ENCODE data around the gene RXFP2.

DNA sequence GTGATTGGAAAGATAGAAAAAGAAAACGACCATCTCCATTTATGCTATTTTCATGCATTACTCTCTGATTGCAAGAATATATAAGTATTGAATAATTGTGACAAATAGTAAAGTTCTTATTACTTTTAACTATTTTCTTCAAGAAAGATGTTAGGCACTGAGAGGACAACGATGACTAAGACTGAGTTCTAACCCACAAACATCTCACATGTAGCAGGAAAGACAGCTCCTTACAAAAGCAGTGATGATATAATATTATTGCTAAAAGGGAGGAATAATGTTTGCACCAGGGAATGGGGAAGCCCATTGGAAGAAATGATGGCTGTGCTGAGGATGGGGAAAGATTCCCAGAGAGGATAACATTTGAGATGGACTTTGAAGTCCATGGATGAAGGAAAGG is 22.6 kb downstream of the RXFP2 start:
- TF ChIP-seq, protein P1, sequence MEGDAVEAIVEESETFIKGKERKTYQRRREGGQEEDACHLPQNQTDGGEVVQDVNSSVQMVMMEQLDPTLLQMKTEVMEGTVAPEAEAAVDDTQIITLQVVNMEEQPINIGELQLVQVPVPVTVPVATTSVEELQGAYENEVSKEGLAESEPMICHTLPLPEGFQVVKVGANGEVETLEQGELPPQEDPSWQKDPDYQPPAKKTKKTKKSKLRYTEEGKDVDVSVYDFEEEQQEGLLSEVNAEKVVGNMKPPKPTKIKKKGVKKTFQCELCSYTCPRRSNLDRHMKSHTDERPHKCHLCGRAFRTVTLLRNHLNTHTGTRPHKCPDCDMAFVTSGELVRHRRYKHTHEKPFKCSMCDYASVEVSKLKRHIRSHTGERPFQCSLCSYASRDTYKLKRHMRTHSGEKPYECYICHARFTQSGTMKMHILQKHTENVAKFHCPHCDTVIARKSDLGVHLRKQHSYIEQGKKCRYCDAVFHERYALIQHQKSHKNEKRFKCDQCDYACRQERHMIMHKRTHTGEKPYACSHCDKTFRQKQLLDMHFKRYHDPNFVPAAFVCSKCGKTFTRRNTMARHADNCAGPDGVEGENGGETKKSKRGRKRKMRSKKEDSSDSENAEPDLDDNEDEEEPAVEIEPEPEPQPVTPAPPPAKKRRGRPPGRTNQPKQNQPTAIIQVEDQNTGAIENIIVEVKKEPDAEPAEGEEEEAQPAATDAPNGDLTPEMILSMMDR (conservative IDR thresholded peaks at IDR 0.05; ENCODE audit: low read length), result no peak
- no peak for TF ChIP-seq EZH2phosphoT487 (IDR thresholded peaks at IDR 0.05; ENCODE audit: borderline replicate concordance)

Data from Loucy (cell line).